ENCODE results near the gene NMRAL1. TPM values are rescaled to one million over a fixed set of nuclear protein-coding genes. Genes with fewer than 3 reads are reported as not detected.

NMRAL1 gene
- total and polyA plus RNA-seq, 9 donors, result 15.0 to 72.7 (median 51.5) TPM

- WGBS, 3 donors, result 70 to 75% (median 73%) methylated on average over 8 of the region's 8 CpGs
- no peak for DNase-seq
- Histone ChIP-seq H3K36me3 (no peaks in the 10 kb centered on the region), H3K9me3 (no peaks in the 10 kb centered on the region), H3K27ac (no peak overlapping the region), H3K27me3 (no peaks in the 10 kb centered on the region), H3K4me1 (ENCODE audit: insufficient read depth) (no peaks in the 10 kb centered on the region), H3K4me3 (no peak overlapping the region)
- TF ChIP-seq POLR2A (IDR thresholded peaks at IDR 0.05) (no peak), EP300 (IDR thresholded peaks at IDR 0.05) (no peak)
- intact Hi-C loops (cut with DNase I), result no loop called here
Observed at GRCh38 chr16:4435337-4436067, 38.9 kb downstream of the NMRAL1 start.

- TF ChIP-seq POLR2A (IDR thresholded peaks at IDR 0.05) (no peak), CTCF (IDR thresholded peaks at IDR 0.05) (no peak), EP300 (IDR thresholded peaks at IDR 0.05) (no peak)
- WGBS, 3 donors, result 68 to 77% (median 72%) methylated on average over 12 of the region's 12 CpGs
- intact Hi-C loops (cut with DNase I), result no loop called here
- H3K9me3 ChIP-seq, result no peaks in the 10 kb centered on the region
- no peaks in the 10 kb centered on the region for H3K27me3 ChIP-seq
- no peaks in the 10 kb centered on the region for H3K4me1 ChIP-seq (ENCODE audit: insufficient read depth)
- no peak overlapping the region for H3K4me3 ChIP-seq
- H3K27ac ChIP-seq, result no peak overlapping the region
- H3K36me3 ChIP-seq, result no peaks in the 10 kb centered on the region
- DNase-seq, result no peak
Observed at GRCh38 chr16:4433914-4434787, 40.3 kb downstream of the NMRAL1 start.

GRCh38 chr16:4433228-4433627, 41.2 kb downstream of the NMRAL1 start:
- DNase-seq, result no peak
- no peaks in the 10 kb centered on the region for H3K36me3 ChIP-seq

GRCh38 chr16:4431023-4431422, 43.4 kb downstream of the NMRAL1 start:
- Histone ChIP-seq H3K36me3 (no peaks in the 10 kb centered on the region), H3K4me3 (no peak overlapping the region), H3K27ac (no peak overlapping the region), H3K4me1 (ENCODE audit: insufficient read depth) (peaks cover 1% of the 10 kb centered on the region), H3K9me3 (no peaks in the 10 kb centered on the region), H3K27me3 (no peaks in the 10 kb centered on the region)
- no peak for DNase-seq
- intact Hi-C loops (cut with DNase I), result no loop called here
- 86 to 89% (median 87%) methylated on average over 9 of the region's 9 CpGs for WGBS, 3 donors
- TF ChIP-seq EP300 (IDR thresholded peaks at IDR 0.05) (no peak), CTCF (IDR thresholded peaks at IDR 0.05) (no peak), POLR2A (IDR thresholded peaks at IDR 0.05) (no peak)

More at GRCh38 chr16:4433228-4433627, 41.2 kb downstream of the NMRAL1 start:
- no peak overlapping the region for H3K27ac ChIP-seq
- TF ChIP-seq EP300 (IDR thresholded peaks at IDR 0.05) (no peak), POLR2A (IDR thresholded peaks at IDR 0.05) (no peak), CTCF (IDR thresholded peaks at IDR 0.05) (no peak)
- H3K9me3 ChIP-seq, result no peaks in the 10 kb centered on the region
- no peak overlapping the region for H3K4me3 ChIP-seq
- no peaks in the 10 kb centered on the region for H3K27me3 ChIP-seq
- intact Hi-C loops (cut with DNase I), result no loop called here
- H3K4me1 ChIP-seq (ENCODE audit: insufficient read depth), result no peaks in the 10 kb centered on the region
- 86 to 92% (median 88%) methylated on average over 4 of the region's 4 CpGs for WGBS, 3 donors

Data from ovary (tissue), 9 donors.